ENCODE results near the gene VSIG2. TPM values are rescaled to one million over a fixed set of nuclear protein-coding genes. Genes with fewer than 3 reads are reported as not detected.

VSIG2 gene
- total RNA-seq, 1 experiment from 2014 or later: not detected

- no peaks in the 10 kb centered on the region for H3K9me3 Mint-ChIP-seq (ENCODE audit: unreplicated experiment)
- CTCF ChIA-PET: interaction anchor here (0.6 to 1.9 kb wide), 7 partner anchors 9 to 98 kb away, joined by 3 to 8 read pairs (median 4); no protein-coding TSS in a partner anchor
- TF ChIP-seq, protein P1, sequence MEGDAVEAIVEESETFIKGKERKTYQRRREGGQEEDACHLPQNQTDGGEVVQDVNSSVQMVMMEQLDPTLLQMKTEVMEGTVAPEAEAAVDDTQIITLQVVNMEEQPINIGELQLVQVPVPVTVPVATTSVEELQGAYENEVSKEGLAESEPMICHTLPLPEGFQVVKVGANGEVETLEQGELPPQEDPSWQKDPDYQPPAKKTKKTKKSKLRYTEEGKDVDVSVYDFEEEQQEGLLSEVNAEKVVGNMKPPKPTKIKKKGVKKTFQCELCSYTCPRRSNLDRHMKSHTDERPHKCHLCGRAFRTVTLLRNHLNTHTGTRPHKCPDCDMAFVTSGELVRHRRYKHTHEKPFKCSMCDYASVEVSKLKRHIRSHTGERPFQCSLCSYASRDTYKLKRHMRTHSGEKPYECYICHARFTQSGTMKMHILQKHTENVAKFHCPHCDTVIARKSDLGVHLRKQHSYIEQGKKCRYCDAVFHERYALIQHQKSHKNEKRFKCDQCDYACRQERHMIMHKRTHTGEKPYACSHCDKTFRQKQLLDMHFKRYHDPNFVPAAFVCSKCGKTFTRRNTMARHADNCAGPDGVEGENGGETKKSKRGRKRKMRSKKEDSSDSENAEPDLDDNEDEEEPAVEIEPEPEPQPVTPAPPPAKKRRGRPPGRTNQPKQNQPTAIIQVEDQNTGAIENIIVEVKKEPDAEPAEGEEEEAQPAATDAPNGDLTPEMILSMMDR (IDR thresholded peaks at IDR 0.05; ENCODE audit: unreplicated experiment): no peak
- H3K4me3 Mint-ChIP-seq (ENCODE audit: unreplicated experiment): no peak overlapping the region
- no peak overlapping the region for H3K27ac Mint-ChIP-seq (ENCODE audit: low read depth, unreplicated experiment)
- BruUV-seq (replicated peaks): no TSS peak
- no peaks in the 10 kb centered on the region for H3K36me3 Mint-ChIP-seq (ENCODE audit: insufficient read depth, unreplicated experiment)
- no peaks in the 10 kb centered on the region for H3K27me3 Mint-ChIP-seq (ENCODE audit: insufficient read depth, unreplicated experiment)
- intact Hi-C loops (cut with micrococcal nuclease): no loop called here
- DNase-seq (ENCODE audit: unreplicated experiment): no peak
- POLR2A ChIA-PET: no interaction called here
- peaks cover 5% of the 10 kb centered on the region for H3K4me1 Mint-ChIP-seq (ENCODE audit: insufficient read depth, unreplicated experiment)
These were observed 7.5 kb upstream of the VSIG2 start for GRCh38 chr11:124759266-124760204.

GRCh38 chr11:124758355-124759265 lies 6.6 kb upstream of the VSIG2 start:
- Mint-ChIP-seq H3K27ac (ENCODE audit: low read depth, unreplicated experiment) (no peak overlapping the region), H3K9me3 (ENCODE audit: unreplicated experiment) (no peaks in the 10 kb centered on the region), H3K36me3 (ENCODE audit: insufficient read depth, unreplicated experiment) (no peaks in the 10 kb centered on the region), H3K4me1 (ENCODE audit: insufficient read depth, unreplicated experiment) (peaks cover 5% of the 10 kb centered on the region), H3K27me3 (ENCODE audit: insufficient read depth, unreplicated experiment) (no peaks in the 10 kb centered on the region), H3K4me3 (ENCODE audit: unreplicated experiment) (peak overlapping the region; percentile 33)
- POLR2A ChIA-PET: interaction anchor here (1.2 kb wide), 1 partner anchor 196 kb away, joined by 3 read pairs; the partner anchor contains the start of gene CCDC15
- BruUV-seq (replicated peaks): no TSS peak
- intact Hi-C loops (cut with micrococcal nuclease): no loop called here
- CTCF ChIA-PET: interaction anchor here (0.6 to 2.6 kb wide), 16 partner anchors 9 to 1833 kb away, joined by 3 to 10 read pairs (median 4); no protein-coding TSS in a partner anchor
- TF ChIP-seq, protein P1 (IDR thresholded peaks at IDR 0.05; ENCODE audit: unreplicated experiment): peak; percentile 34
- peak; percentile 41 for DNase-seq (ENCODE audit: unreplicated experiment)

DNA sequence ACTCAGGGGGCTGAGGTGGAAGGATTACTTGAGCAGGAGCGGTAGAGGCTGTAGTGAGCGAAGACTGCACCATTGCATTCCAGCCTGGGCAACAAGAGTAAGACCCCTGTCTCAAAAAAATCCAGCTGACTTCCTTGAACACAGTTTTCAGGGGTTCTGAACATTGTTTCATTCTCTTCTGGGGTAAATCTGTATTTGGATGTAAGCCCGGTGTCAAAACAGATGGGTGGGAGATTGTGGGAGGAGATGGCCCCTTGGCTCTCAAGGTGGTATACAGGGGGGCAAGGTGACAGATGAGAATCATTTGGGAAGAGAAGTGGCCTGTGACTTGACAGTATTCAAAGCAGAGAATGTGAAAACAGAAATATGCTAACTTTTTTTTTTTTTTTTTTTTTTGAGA lies 5.3 kb upstream of the VSIG2 start:
- Mint-ChIP-seq H3K27me3 (ENCODE audit: insufficient read depth, unreplicated experiment) (no peaks in the 10 kb centered on the region), H3K36me3 (ENCODE audit: insufficient read depth, unreplicated experiment) (no peaks in the 10 kb centered on the region), H3K27ac (ENCODE audit: low read depth, unreplicated experiment) (no peak overlapping the region), H3K4me3 (ENCODE audit: unreplicated experiment) (no peak overlapping the region), H3K9me3 (ENCODE audit: unreplicated experiment) (no peaks in the 10 kb centered on the region), H3K4me1 (ENCODE audit: insufficient read depth, unreplicated experiment) (no peaks in the 10 kb centered on the region)
- intact Hi-C loops (cut with micrococcal nuclease): no loop called here
- ChIA-PET POLR2A (interaction anchor here (2.1 kb wide), 1 partner anchor 11 kb away, joined by 5 read pairs; no protein-coding TSS in a partner anchor), CTCF (interaction anchor here (0.6 to 2.6 kb wide), 8 partner anchors 10 to 112 kb away, joined by 3 to 15 read pairs (median 3); no protein-coding TSS in a partner anchor)
- DNase-seq (ENCODE audit: unreplicated experiment): no peak
- no TSS peak for BruUV-seq (replicated peaks)
- TF ChIP-seq, protein P1 (IDR thresholded peaks at IDR 0.05; ENCODE audit: unreplicated experiment): no peak

Data from MCF 10A (cell line).